ENCODE data around the gene AMH. TPM values are rescaled to one million over a fixed set of nuclear protein-coding genes. Genes with fewer than 3 reads are reported as not detected.
A peak's percentile ranks its signal among the peaks of the same experiment; 100 is the strongest.
"Not testable (repeated sequence)": the region's sequence is repeated elsewhere in the genome, so short reads cannot be mapped to it uniquely, and the experiment has no call there.

The AMH gene
- total RNA-seq, 1 donor from 2014 or later: 1.9 TPM

DNA sequence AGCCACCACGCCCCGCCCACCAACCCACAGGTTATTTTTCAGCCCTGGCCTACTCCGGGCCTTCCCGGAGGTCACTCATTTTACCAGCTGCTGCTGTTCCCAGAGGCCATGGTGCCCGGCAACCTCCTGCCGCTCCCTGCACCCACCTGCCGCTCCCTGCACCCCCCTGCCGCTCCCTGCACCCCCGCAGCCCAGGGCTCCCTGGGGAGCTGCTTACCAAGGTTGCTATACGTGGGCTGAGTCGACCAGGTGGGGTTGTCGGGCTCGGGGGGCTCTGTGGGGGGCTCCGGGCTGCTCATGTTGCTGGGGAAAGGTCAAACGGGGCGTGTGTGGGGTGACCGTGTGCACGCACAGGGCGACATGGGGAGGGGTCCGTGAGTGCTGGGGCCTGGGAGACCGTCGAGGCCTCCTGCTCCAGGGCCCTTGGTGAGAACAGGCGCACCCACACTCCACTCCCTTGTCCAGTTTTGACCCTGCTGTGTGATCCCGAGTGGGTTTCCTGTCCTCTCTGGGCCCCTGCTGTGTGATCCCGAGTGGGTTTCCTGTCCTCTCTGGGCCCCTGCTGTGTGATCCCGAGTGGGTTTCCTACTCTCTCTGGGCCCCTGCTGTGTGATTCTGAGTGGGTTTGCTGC, 31.6 kb downstream of the AMH start:
- Histone ChIP-seq H3K27me3 (ENCODE audit: low read depth) (no peaks in the 10 kb centered on the region), H3K36me3 (peaks cover 16% of the 10 kb centered on the region), H3K9me3 (no peaks in the 10 kb centered on the region), H3K4me1 (peaks cover 22% of the 10 kb centered on the region), H3K4me3 (no peak overlapping the region), H3K27ac (no peak overlapping the region)
- no peak for TF ChIP-seq CTCF (IDR thresholded peaks at IDR 0.05)
- intact Hi-C loops (cut with DNase I): no loop called here
- no peak for ATAC-seq
- DNase-seq: no peak

GRCh38 chr19:2281265-2282061, 32.3 kb downstream of the AMH start:
- intact Hi-C loops (cut with DNase I); H3K27me3 ChIP-seq (ENCODE audit: low read depth); DNase-seq; H3K9me3 ChIP-seq; H3K36me3 ChIP-seq: not testable (repeated sequence)
- Histone ChIP-seq H3K4me1 (peaks cover 16% of the 10 kb centered on the region), H3K27ac (peak overlapping the region; percentile 78), H3K4me3 (peak overlapping the region; percentile 45)
- ATAC-seq: peak in 1 of 2 donors; percentile 3

- H3K4me3 ChIP-seq: peak within 1 kb of the TSS; percentile 45
- H3K9me3 ChIP-seq: no peaks in the 10 kb centered on the region
- ATAC-seq (peak; percentile 86 to 87), DNase-seq (peak; percentile 91)
- peak within 1 kb of the TSS; percentile 78 for H3K27ac ChIP-seq
- H3K36me3 ChIP-seq: peaks cover 2% of the 10 kb centered on the region
- intact Hi-C loops (cut with DNase I): no loop called here
- TF ChIP-seq CTCF (IDR thresholded peaks at IDR 0.05): no peak
- peaks cover 15% of the 10 kb centered on the region for H3K4me1 ChIP-seq
- no peaks in the 10 kb centered on the region for H3K27me3 ChIP-seq (ENCODE audit: low read depth)
Measured at GRCh38 chr19:2282062-2282861, 33.1 kb downstream of the AMH start, which contains the start of gene PEAK3. TSS of gene PEAK3 (minus strand) at chr19:2282175. CDS start at chr19:2280931, 1,244 bp downstream.

GRCh38 chr19:2282862-2283237, 33.7 kb downstream of the AMH start:
- no peak for DNase-seq
- H3K4me3 ChIP-seq: peak overlapping the region; percentile 45
- intact Hi-C loops (cut with DNase I): no loop called here
- H3K9me3 ChIP-seq: no peaks in the 10 kb centered on the region
- no peaks in the 10 kb centered on the region for H3K27me3 ChIP-seq (ENCODE audit: low read depth)
- no peak for TF ChIP-seq CTCF (IDR thresholded peaks at IDR 0.05)
- H3K27ac ChIP-seq: peak overlapping the region; percentile 78
- peaks cover 15% of the 10 kb centered on the region for H3K4me1 ChIP-seq
- no peak for ATAC-seq
- no peaks in the 10 kb centered on the region for H3K36me3 ChIP-seq

DNA sequence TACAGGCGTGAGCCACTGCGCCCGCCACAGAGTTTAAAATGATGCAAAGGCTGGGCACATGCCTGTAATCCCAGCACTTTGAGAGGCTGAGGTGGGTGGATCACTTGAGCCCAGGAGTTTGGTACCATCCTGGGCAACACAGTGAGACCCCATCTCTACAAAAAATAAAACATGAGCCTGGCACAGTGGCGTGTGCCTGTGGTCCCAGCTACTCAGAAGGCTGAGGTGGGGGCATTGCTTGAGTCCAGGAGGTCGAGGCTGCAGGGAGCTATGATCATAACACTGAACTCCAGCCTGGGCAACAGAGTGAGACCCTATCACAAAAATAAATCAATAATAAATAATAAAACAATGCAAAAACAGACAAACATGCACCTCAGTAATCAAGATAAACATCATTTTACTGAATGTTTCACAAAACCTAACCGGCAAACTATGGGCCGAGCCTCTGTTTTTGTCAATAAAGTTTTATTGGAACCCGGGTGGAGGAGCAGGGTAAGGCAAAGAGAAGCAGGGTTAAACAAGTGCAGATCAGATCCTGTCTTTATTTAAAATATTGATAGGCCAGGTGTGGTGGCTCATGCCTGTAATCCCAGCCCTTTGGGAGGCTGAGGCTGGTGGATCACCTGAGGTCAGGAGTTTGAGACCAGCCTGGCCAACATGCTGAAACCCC, 34.8 kb downstream of the AMH start:
- ATAC-seq: no peak
- intact Hi-C loops (cut with DNase I): no loop called here
- no peak overlapping the region for H3K27ac ChIP-seq
- H3K4me1 ChIP-seq: peaks cover 20% of the 10 kb centered on the region
- peaks cover 7% of the 10 kb centered on the region for H3K27me3 ChIP-seq (ENCODE audit: low read depth)
- no peak overlapping the region for H3K4me3 ChIP-seq
- H3K36me3 ChIP-seq: no peaks in the 10 kb centered on the region
- TF ChIP-seq CTCF (IDR thresholded peaks at IDR 0.05): no peak
- H3K9me3 ChIP-seq: no peaks in the 10 kb centered on the region
- DNase-seq: no peak
